SK-N-SH treated with all-trans-retinoic acid at 6 μM for 48 hours (cell line): ENCODE measurements around the gene SDK2.

Source experiments
- PATZ1 ChIP-seq: fragments of 250-450 bp; sonication (Bioruptor Pico); IDR thresholded peaks from 2 replicates; pipeline ENCODE4 v1.8.0; 2020; ENCODE audit warnings: mild to moderate bottlenecking, moderate library complexity, borderline replicate concordance
- ZFP30 ChIP-seq: fragments of 450-650 bp; formaldehyde crosslinking; IDR thresholded peaks from 2 replicates; pipeline ENCODE4 v1.5.0; 2022; ENCODE audit warnings: mild to moderate bottlenecking, moderate library complexity

GRCh38 chr17:73686961-73687360 lies 42.7 kb upstream of the SDK2 start:
- TF ChIP-seq ZFP30 (CRISPR knock-in tag) = no peak
- no peak for TF ChIP-seq PATZ1 (CRISPR knock-in tag)
